GM18951 (cell line): ENCODE results near the gene TTC22.

ENCODE experiments used
- POLR2A ChIP-seq: IDR thresholded peaks from 4 replicates; pipeline ENCODE4 v1.6.1; 2011; ENCODE audit warnings: mild to moderate bottlenecking; ENCODE audit not compliant: insufficient read length, insufficient read depth; ENCODE audit errors: extremely low read depth
- in situ Hi-C: fragments of 300-500 bp; cut with MboI; formaldehyde crosslinking; loops from one replicate; pipeline ENCODE4 v1.12.0; 2022; ENCODE audit warnings: low sequenced_read_pairs, mixed read lengths, inconsistent platforms; ENCODE audit not compliant: unreplicated experiment

Gene TTC22

DNA sequence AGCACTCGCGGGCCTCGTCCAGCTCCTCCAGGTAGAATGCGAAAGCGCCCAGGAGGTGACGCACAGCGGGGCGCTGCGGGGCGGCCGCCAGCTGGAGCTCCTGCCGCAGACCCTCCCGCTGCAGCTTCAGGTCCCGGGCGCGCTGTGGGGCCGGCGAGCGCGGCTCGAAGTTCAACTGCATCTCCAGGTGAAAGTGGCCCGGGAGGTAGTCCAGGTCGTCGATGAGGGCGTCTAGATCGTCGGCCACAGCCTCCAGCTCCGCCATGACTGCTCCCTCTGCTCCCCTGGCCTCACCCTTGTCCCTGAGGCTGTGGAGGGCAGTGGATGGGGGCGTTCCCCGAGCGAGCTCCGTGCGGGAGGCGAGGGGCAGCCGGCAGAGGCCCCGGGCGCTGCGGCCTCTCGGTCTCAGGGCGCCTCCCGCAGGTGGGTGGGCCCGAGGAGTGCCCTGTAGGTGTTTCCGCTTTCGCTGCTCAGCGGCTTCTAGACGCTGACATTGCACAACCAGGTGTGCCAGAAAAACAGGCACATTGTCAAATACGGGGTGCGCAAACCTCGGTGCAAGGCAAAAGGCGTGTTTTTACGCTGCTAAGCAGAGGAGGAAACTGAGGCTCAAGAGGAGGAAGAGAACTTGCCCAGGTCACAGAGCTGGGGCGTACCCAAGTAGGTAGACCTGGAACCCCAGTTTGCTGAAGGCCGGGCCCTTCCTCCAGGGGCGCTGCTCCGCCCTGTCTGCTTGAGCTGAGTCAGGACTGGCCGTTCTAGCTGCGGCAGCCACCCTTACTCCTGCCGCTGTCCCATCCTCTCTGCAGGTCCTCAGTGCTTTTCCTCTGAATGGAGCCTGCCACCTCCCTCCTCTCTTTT is at the start of gene TTC22:
Gene TTC22 (minus strand): TSS at position 425 of the 861 bp plus-strand sequence. CDS start 160 bp downstream, at position 265.
- peak; percentile 49 for TF ChIP-seq POLR2A
- in situ Hi-C loops: no loop called here

DNA sequence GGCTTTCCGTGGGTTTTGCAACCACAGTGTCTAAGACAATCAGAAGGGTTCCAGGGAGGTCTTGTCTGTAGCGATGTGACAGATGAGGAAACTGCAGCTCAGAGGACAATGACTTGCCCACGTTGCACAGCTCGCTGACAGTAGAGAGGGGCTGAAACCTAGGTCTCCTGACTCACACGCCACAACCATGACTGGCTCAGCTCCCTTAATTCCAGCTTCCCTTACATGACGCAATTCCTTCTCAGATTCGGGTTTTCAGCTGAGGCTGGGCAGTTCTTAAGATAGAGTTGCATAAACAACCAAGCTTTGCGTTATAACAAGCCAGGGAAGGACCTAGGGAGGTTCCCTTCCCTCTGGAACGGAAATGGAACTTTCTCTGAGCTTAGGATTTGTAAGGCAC is 49.6 kb upstream of the TTC22 start:
- in situ Hi-C loops: no loop called here
- no peak for TF ChIP-seq POLR2A

DNA sequence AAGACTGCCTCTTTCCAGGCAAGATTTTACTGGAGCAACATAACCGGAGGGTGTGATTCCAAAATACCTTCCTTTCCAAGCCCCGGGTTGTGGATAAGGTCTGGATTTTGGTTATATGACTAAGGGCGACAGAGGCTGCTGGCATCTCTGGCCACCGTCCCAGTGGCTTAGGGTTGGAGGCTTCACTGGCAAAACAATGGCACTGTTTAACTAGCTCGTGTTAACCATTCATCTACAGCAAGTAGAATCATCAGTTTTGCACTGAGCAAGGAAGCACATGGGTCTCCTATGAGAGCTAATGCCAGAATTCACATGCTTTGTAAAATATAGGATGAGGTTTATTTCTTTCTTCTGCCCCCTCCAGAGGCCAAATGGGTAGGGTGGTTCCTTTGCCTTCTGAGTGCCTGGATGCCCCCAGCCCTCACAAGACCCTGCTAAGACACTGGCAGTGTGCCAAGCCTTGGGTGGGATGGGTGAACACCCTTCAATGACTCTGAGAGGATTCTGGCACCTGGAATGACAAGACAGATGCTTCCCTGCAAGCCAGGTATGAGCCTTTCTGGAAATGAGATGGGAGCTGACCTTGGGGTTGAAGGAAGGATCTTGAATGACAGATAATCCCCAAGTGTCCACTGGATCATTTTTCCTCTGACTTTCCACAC is 49.1 kb upstream of the TTC22 start:
- in situ Hi-C loops: no loop called here
- no peak for TF ChIP-seq POLR2A

DNA sequence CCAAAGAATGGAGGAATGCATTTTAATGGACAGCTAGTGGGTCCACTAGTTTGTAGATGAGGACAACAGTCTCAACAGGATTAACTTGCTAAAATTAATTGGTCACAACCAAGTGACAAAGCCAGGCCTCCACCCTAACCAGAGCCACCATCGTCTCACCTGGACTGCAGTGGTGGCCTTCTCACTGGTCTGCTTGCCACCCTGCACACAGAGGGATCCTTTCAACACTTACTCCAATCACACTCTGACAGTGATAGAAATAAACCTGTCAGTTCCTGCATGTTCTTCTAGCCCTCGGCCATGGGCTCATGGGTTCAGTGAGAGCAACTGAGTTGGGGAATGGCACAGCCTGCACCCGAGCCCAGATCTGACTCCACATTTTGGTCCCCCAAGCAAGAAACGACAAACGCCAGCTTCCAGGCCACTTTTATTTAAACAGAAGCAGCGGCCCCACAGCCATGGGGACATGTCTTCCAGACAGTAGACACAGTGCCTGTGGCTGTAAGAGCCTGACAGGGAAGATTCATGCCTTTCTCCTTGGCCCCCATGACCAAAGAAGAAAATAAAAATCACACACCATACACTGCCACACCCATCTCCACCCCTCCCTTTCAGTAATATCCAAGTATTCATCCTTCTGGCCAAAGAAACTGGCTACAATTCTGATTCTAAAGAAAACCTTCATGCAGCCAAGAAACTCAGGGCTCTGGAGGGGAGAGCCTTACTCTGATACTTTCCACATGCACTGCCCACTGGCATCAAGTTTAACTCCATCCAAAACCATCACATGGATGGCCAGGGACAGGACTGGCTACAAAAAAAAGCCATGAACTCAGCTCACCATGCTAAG is 48.3 kb upstream of the TTC22 start:
- no peak for TF ChIP-seq POLR2A
- in situ Hi-C loops: no loop called here

DNA sequence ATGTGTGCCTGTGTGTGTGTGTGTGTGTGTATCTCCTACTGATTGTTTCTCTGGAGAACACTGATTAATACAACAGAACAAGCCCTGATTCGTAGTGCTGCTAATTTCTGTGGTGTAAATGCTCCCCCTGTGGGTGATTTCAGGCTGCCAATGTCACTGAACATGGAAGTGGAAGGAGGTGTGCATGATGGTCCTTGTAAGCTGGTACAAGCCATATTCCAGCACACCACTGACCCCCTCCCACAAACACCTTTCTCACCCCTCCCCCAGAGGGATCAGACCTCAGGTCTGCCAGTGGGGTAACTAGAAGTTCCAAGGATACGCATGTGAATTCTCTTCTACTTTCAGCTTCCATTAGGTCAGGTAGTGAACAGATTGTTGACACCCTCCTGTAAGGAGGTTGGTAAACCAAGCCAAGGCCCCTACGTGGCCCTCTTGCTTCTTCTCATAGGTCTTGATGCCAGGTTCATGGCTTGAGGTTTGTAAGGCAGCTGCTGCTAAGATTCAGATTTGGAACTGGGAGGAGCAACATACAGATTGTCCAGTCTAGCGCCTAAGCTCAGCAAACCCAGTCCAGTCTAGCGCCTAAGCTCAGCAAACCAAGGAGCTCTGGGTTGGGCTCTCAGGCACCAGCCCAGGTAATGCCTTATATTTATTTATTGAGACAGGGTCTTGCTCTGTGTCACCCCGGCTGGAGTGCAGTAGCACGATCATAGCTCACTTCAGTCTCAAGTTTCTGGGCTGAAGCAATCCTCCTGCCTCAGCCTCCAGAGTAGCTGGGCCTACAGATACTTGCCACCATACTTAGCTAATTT is 47.2 kb upstream of the TTC22 start:
- in situ Hi-C loops: no loop called here

DNA sequence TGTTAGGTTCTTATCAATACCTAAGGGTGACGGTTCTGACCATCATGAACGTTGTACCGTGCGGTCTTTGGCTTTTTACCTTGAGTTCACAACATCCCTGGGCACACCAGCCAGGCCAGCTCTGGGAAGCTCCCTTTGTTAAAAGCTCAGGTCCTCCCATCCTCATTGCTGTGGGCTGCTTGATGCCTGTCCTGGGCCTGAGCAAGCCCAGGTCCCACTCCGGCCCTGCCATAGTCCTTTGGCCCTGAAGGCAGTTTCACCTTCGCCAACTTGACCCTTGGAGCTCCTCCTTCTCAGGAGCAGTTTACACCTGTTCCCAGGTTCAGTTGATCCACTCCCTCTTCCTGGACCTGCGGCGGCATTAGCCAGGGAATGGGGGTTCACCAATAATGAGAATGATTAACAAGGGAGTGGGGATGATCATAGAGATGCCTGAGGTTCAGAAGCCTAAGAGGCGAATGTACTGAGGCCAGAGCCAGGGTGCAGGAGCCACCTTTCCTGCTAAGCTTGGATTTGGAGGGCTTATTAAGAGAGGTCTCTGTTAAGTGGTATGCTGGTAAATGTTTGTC is 45.7 kb upstream of the TTC22 start:
- in situ Hi-C loops: no loop called here
- no peak for TF ChIP-seq POLR2A

More for the DNA sequence above, 47.2 kb upstream of the TTC22 start:
- no peak for TF ChIP-seq POLR2A

DNA sequence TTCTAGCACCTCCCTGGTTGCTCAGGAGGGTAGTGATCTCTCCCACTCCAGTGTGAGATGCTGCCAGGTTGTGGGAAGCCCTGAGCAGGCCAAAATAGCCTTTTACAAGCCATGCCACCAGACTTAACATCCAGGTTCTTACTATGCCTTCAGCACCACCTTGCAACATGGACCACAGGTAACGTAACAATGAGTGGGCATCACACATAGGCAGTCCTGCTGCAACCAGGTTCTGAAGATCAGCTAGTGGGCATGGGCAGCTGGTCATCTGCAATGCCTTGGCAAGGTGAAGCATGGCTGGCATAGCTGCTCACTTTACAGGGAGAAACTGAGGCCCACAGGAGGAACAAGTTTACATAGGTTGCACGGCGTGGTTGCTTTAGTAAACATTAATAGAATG is 45.2 kb upstream of the TTC22 start:
- TF ChIP-seq POLR2A: no peak
- in situ Hi-C loops: no loop called here

DNA sequence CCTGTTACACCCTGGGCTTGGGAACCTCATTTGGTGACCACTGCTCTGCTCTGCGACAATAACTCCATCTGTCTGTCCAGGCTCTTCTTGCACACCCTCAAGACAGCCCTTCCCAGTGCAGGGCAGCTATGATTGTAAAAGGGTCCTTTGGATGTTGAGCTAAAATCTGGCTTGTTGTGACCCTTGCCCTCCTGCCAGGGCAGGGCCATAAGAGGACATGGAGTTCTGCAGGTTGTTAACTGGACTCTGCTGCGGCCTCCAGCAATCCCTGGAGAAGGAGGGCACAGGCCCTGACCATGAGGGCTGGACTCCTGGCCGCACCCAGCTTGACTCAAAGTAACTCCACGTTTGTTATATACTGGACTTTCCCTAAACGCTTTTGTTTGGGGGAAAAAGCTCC is 44.6 kb upstream of the TTC22 start:
- no peak for TF ChIP-seq POLR2A
- in situ Hi-C loops: no loop called here

DNA sequence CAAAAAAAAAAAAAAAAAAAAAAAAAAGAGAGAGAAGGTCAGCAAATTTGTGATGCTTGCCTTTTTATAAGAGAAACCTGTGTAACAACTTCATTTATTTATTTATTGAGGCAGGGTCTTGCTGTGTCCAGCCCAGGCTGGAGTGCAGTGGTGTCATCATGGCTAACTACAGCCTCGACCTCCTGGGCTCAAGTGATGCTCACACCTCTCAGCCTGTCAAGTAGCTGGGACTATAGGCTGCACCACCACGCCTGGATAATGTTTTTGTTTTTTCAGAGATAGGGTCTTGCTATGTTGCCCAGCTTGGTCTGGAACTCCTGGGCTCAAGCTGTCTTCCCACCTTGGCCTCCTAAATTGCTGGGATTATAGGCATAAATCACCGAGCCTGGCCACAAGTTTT is 43.4 kb upstream of the TTC22 start:
- in situ Hi-C loops: no loop called here

DNA sequence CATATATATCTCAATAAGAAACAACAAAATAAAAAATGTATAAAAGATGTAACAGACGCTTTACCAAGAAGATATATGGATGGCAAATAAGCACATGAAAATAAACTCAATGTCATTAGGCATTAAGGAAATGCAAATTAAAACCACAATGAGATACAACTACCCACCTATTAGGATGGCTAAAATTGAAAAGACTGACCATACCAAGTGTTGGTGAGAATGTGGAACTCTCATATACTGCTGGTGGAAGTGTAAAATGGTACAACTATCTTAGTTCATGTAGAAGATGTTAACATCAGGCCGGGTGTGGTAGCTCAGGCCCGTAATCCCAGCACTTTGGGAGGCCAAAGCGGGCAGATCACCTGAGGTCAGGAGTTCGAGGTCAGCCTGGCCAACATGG is 42.3 kb upstream of the TTC22 start:
- TF ChIP-seq POLR2A: no peak
- in situ Hi-C loops: no loop called here

More for the DNA sequence above, 43.4 kb upstream of the TTC22 start:
- TF ChIP-seq POLR2A: no peak

DNA sequence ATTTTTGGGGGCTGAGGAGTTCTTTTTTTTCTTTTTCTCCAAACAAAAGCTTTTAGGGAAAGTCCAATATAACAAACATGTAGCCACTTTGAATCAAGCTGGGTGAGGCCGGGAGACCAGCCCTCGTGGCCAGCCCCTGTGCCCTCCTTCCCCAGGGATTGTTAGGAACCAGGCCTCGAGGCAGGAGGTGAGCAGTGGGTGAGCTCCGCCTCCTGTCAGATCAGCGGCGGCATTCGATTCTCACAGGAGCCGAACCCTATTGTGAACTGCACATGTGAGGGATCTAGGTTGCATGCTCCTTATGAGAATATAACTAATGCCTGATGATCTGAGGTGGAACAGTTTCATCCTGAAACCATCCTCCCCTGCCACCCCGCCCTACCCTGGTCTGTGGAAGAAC is 41.8 kb upstream of the TTC22 start:
- no peak for TF ChIP-seq POLR2A
- in situ Hi-C loops: no loop called here
